Measurements from ENCODE around the gene DIP2B.

DNA sequence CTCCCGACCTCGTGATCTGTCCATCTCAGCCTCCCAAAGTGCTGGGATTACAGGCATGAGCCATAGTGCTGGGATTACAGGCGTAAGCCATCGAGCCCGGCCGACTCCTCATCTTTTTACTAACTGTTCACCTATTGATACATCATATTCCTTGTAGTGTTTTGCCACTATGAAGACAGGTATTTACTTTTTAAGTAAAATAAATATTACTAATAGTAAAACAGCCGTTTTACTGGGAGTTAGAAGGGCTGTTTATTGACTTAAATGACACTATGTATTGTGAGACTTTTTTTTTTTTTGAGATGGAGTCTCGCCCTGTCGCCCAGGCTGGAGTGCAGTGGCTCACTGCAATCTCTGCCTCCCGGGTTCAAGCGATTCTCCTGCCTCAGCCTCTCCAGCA is 51.5 kb downstream of the DIP2B start:
- TF ChIP-seq, protein P1, sequence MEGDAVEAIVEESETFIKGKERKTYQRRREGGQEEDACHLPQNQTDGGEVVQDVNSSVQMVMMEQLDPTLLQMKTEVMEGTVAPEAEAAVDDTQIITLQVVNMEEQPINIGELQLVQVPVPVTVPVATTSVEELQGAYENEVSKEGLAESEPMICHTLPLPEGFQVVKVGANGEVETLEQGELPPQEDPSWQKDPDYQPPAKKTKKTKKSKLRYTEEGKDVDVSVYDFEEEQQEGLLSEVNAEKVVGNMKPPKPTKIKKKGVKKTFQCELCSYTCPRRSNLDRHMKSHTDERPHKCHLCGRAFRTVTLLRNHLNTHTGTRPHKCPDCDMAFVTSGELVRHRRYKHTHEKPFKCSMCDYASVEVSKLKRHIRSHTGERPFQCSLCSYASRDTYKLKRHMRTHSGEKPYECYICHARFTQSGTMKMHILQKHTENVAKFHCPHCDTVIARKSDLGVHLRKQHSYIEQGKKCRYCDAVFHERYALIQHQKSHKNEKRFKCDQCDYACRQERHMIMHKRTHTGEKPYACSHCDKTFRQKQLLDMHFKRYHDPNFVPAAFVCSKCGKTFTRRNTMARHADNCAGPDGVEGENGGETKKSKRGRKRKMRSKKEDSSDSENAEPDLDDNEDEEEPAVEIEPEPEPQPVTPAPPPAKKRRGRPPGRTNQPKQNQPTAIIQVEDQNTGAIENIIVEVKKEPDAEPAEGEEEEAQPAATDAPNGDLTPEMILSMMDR (conservative IDR thresholded peaks at IDR 0.05 in 1 of 2, IDR thresholded peaks at IDR 0.05 in 1 of 2; ENCODE audit: low read depth in 1 of 2, low read length in 2 of 2) = no peak
- TF ChIP-seq EZH2 (IDR thresholded peaks at IDR 0.05; ENCODE audit: low read length, missing control alignments) = no peak
